Measurements from ENCODE around the gene TAS2R43.
"Not testable (repeated sequence)": the region's sequence is repeated elsewhere in the genome, so short reads cannot be mapped to it uniquely, and the experiment has no call there.

Gene TAS2R43

GRCh38 chr12:11059041-11059440 lies 33.1 kb downstream of the TAS2R43 start:
- DNase-seq = no peak

DNA sequence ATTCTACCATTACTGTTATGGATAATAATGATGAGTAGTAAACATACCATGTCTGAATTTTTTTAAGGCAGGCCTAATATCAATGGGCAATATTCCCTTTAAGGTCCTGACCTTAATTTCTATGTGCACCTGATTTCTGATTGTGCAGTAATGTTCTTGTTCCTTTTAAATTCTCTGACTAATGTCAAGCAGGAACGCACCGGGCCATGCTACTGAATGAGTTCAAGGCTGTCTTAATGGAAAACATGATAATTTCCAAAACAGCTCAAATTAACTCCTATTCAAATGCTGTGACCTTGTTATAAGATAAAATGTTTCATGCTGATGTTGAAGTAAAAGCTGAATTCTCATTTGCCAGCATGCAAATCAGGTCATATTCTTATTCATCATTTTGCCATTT lies 36.8 kb downstream of the TAS2R43 start:
- DNase-seq = no peak

GRCh38 chr12:11049806-11050531 lies 42.1 kb downstream of the TAS2R43 start:
- DNase-seq = not testable (repeated sequence)

DNA sequence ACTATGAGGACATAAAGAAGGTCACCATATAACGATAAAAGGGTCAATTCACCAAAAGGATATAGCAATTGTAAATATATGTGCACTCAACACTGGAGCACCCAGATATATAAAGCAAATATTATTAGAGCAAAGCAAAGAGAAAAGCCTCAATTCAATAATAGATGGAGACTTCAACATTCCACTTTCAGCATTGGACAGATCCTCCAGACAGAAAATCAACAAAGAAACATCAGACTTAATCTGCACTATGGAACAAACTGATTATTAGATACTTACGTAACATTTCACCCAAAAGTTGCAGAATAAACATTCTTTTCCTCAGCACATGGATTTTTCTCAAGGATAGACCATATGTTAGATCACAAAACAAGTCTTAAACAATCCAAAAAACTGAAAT lies 50.7 kb downstream of the TAS2R43 start:
- not testable (repeated sequence) for DNase-seq

All from NCI-H1436 (cell line).